Astrocyte of the spinal cord (primary cell): ENCODE results near the gene HECA.
"Not testable (repeated sequence)": the region's sequence is repeated elsewhere in the genome, so short reads cannot be mapped to it uniquely, and the experiment has no call there.

Experiments used
- DNase-seq: peaks from one replicate; pipeline ENCODE4 v3.0.0; 2011; ENCODE audit warnings: low read depth, low spot score
- H3K4me3 ChIP-seq: 2 replicates; pipeline ENCODE4 v1.5.1; 2011; ENCODE audit warnings: low read depth, mild to moderate bottlenecking, low read length, moderate library complexity
- in situ Hi-C: cut with HindIII; loops from 2 replicates; pipeline ENCODE4 v1.10.0; 2017; ENCODE audit warnings: low sequenced_read_pairs
- TF ChIP-seq, protein P1 (sequence below): IDR thresholded peaks from 2 replicates; pipeline ENCODE4 v1.5.1; 2012; ENCODE audit warnings: low read depth, mild to moderate bottlenecking, low read length, inconsistent platforms

The HECA gene

DNA sequence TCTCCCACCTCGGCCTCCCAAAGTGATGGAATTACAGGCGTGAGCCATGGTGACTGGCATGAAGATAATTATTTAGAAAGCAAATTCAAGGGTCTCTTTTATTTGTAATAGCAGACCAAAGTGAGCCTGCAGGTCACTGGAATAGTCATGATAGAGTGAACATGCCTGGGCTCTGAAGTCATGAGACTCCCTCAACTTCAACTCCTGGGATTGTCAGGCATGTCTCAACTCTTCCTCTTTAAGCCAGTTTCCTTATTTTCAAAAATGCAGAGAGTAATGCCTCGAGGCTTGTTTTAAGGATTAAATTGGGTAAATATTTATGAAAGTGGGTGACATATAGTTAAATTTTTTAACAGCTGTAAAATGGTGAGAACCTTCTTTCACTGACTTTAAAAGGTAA lies 22.7 kb upstream of the HECA start:
- DNase-seq: no peak
- H3K4me3 ChIP-seq: no peak overlapping the region
- TF ChIP-seq, protein P1, sequence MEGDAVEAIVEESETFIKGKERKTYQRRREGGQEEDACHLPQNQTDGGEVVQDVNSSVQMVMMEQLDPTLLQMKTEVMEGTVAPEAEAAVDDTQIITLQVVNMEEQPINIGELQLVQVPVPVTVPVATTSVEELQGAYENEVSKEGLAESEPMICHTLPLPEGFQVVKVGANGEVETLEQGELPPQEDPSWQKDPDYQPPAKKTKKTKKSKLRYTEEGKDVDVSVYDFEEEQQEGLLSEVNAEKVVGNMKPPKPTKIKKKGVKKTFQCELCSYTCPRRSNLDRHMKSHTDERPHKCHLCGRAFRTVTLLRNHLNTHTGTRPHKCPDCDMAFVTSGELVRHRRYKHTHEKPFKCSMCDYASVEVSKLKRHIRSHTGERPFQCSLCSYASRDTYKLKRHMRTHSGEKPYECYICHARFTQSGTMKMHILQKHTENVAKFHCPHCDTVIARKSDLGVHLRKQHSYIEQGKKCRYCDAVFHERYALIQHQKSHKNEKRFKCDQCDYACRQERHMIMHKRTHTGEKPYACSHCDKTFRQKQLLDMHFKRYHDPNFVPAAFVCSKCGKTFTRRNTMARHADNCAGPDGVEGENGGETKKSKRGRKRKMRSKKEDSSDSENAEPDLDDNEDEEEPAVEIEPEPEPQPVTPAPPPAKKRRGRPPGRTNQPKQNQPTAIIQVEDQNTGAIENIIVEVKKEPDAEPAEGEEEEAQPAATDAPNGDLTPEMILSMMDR: no peak
- in situ Hi-C loops: no loop called here

DNA sequence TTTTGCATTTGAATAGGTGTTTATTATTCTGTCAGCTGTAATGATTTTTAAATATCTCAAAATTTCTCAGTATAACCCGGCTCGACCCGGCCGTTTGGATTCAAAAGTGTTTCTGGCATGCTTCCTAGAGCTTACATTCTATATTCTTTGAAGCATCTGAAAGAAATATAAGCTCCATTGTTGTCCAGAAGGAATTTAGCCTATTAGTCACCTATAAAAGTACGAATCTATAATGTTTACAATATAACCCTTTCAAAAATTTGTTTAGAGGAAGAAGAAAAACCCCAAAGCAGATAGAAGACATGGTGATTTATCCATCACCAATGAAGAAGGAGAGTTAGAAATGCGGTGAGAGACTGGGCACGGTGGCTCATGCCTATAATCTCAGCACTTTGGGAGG lies 22.3 kb upstream of the HECA start:
- no peak for DNase-seq
- TF ChIP-seq, protein P1: no peak
- H3K4me3 ChIP-seq: no peak overlapping the region
- in situ Hi-C loops: no loop called here

DNA sequence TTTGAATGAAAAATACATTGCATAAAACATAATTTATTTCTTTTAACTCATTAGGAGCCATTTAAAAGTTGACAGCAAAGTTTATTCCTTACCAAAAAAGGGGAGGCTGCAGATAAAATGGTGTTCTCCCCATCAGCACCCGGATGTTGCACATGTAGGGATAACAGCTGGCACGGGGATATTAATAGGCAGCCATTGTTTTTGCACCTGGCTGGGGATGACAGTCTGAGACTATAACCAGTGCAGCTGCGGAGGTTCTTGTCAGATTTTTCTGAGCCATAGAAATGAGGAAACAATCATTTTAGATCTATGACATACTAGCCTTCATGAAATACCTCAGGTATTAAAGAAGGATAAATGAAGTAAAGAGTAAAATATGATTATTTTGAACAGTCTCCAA lies 20.1 kb upstream of the HECA start:
- no peak for DNase-seq
- in situ Hi-C loops: no loop called here
- TF ChIP-seq, protein P1: no peak
- H3K4me3 ChIP-seq: no peak overlapping the region

DNA sequence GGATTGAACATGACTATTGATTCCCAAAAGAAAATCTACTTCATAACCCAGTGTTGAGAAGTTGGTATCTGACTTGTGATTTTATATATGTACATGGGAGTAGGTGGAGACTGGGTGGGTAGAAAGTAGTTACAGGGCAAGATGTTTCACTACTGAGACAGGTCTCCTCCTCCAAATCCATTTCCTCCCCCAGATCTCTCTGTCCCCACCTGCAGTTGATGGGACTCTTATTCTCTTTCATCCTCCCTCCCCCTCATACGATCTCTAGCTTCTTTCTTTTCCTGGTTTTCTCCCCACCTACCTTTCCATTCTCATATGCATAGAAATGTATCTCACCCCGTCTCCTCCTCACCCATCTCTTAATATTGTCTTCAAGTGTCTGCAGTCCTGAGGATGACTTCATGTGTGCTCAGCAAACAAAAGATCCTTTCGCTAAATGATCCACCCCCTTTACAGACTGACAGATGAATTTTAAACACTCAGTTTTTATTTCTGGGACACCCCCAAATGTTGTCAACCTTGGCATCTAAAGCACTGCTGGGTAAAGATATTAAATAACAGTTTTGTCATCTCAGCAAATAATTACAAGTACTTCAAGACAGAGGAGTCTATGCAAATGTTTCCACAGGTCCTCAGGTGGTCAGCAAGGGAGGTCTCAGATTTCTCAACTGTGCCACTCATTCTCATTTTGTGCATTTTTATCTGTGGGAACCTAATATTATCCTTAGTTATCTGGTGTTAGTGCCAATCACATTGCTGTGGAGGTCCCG lies 18.7 kb upstream of the HECA start:
- H3K4me3 ChIP-seq: no peak overlapping the region
- DNase-seq: no peak
- in situ Hi-C loops: no loop called here
- TF ChIP-seq, protein P1: no peak

DNA sequence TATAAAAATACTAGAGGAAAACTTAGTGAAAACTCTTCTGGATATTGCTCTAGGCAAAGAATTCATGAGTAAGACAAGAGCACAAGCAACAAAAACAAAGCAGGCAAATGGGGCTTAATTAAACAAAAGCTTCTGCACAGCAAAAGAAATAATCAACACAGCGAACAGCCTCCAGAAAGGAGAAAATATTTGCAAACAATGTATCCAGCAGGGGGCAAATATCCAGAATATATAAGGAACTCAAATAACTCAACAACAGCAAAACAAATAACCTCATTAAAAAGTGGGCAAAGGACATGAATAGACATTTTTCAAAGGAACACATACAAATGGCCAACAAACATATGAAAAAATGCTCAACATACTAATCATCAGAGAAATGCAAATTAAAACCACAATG lies 17.1 kb upstream of the HECA start:
- no peak overlapping the region for H3K4me3 ChIP-seq
- no peak for DNase-seq
- in situ Hi-C loops: no loop called here
- TF ChIP-seq, protein P1: peak; percentile 25

DNA sequence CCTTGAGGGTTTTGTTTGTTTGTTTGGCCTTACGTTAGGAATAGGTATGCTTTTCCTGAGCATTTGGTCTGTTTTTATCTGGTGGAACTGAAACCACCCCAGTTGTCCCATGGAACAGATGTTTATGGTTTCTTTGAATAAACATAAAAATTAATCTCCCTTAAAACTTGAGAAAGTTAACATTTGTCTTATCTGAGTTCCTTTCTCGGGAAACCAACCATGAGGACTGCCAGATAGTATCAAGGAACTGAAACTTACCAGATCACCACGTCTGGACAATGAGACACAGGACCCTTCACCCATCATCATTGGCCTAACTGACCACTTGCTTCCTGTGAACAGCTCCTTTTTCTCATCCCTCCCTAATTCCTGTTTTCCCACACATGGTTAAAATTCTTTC lies 15.3 kb upstream of the HECA start:
- TF ChIP-seq, protein P1: no peak
- no peak overlapping the region for H3K4me3 ChIP-seq
- no peak for DNase-seq
- in situ Hi-C loops: no loop called here

DNA sequence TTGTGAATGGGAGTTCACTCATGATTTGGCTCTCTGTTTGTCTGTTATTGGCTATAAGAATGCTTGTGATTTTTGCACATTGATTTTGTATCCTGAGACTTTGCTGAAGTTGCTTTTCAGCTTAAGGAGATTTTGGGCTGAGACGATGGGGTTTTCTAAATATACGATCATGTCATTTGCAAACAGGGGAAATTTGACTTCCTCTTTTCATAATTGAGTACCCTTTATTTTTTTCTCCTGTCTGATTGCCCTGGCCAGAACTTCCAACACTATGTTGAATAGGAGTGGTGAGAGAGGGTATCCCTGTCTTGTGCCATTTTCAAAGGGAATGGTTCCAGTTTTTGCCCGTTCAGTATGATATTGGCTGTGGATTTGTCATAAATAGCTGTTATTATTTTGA lies 12.1 kb upstream of the HECA start:
- in situ Hi-C loops, H3K4me3 ChIP-seq, DNase-seq: not testable (repeated sequence)
